Brain microvascular endothelial cell (primary cell): Measurements from ENCODE around the gene LRRC61.
A peak's percentile ranks its signal among the peaks of the same experiment; 100 is the strongest.

ENCODE experiments used
- DNase-seq: peaks from one replicate; pipeline ENCODE4 v3.0.0-alpha.2; 2020
- H3K27ac ChIP-seq: fragments of 250-450 bp; sonication (Bioruptor Pico); 2 replicates; pipeline ENCODE4 v1.5.1; 2020; ENCODE audit warnings: mild to moderate bottlenecking, moderate library complexity
- H3K27me3 ChIP-seq: fragments of 250-450 bp; sonication (Bioruptor Pico); replicated peaks from 2 replicates; pipeline ENCODE4 v1.5.1; 2020; ENCODE audit warnings: mild to moderate bottlenecking
- H3K36me3 ChIP-seq: fragments of 250-450 bp; sonication (Bioruptor Pico); replicated peaks from 2 replicates; pipeline ENCODE4 v1.5.1; 2020; ENCODE audit warnings: mild to moderate bottlenecking
- H3K4me3 ChIP-seq: 2 replicates; pipeline ENCODE4 v1.5.1; 2011; ENCODE audit warnings: low read depth, mild to moderate bottlenecking, control low read depth, low read length, moderate library complexity
- in situ Hi-C: cut with HindIII; loops from 2 replicates; pipeline ENCODE4 v1.10.0; 2017; ENCODE audit warnings: low sequenced_read_pairs, low pct_ligation_motif_present
- TF ChIP-seq, protein P1 (sequence below): IDR thresholded peaks from 2 replicates; pipeline ENCODE4 v1.5.1; 2011; ENCODE audit warnings: low read depth, mild to moderate bottlenecking, moderate library complexity, low read length, control low read depth, inconsistent platforms; ENCODE audit errors: missing control alignments

LRRC61 gene

DNA sequence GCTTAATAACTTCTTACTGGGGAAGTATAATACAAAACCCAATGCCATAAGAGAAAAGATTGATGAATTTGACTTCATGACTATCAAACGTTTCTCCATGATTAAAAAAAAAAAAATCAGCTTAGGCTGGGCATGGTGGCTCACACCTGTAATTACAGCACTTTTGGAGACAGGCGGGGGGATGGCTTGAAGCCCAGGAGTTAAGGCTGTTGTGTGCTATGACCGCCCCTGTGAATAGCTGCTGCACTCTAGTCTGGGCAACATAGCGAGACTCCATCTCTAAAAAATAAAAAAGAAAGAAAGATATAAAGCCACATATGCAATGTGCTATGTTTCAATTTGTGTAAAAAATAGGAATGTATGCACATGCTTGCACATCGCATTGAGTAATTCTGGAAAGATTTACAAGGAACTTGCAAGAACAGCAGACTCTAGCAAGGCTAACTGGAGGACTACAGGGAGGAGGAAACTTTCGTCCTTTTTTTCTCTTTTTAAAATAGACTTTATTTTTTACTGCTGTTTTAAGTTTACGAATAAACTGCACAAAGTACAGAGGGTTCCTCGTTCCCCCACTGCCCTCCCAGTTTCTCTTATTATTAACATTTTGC lies 28.5 kb downstream of the LRRC61 start:
- H3K27me3 ChIP-seq: no peaks in the 10 kb centered on the region
- no peak overlapping the region for H3K4me3 ChIP-seq
- no peaks in the 10 kb centered on the region for H3K36me3 ChIP-seq
- no peak overlapping the region for H3K27ac ChIP-seq
- in situ Hi-C loops: no loop called here
- no peak for DNase-seq
- TF ChIP-seq, protein P1, sequence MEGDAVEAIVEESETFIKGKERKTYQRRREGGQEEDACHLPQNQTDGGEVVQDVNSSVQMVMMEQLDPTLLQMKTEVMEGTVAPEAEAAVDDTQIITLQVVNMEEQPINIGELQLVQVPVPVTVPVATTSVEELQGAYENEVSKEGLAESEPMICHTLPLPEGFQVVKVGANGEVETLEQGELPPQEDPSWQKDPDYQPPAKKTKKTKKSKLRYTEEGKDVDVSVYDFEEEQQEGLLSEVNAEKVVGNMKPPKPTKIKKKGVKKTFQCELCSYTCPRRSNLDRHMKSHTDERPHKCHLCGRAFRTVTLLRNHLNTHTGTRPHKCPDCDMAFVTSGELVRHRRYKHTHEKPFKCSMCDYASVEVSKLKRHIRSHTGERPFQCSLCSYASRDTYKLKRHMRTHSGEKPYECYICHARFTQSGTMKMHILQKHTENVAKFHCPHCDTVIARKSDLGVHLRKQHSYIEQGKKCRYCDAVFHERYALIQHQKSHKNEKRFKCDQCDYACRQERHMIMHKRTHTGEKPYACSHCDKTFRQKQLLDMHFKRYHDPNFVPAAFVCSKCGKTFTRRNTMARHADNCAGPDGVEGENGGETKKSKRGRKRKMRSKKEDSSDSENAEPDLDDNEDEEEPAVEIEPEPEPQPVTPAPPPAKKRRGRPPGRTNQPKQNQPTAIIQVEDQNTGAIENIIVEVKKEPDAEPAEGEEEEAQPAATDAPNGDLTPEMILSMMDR: no peak

DNA sequence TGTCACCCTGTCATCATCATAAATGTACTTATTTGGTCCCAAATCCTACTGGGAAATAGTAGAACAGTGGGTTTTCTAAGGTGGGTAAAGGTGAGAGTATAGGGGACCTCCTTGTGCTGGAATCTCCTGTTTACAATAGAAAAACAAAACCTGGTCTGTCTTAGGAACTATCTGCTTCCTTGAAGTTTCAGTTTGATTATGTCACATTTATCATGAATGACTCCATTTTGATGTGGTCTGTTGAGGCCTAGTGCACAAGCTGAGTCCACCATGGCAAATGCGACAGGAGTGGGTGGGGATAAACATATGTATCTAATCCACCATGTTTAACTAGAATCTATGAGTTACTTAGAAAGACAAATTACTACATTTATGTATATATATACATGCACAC lies 32.5 kb downstream of the LRRC61 start:
- Histone ChIP-seq H3K4me3 (no peak overlapping the region), H3K27me3 (no peaks in the 10 kb centered on the region), H3K27ac (no peak overlapping the region), H3K36me3 (no peaks in the 10 kb centered on the region)
- in situ Hi-C loops: no loop called here
- TF ChIP-seq, protein P1: no peak
- DNase-seq: no peak

GRCh38 chr7:150356265-150356897 lies 33.2 kb downstream of the LRRC61 start:
- TF ChIP-seq, protein P1: peak; percentile 76
- in situ Hi-C loops: no loop called here
- H3K4me3 ChIP-seq: no peak overlapping the region
- no peaks in the 10 kb centered on the region for H3K27me3 ChIP-seq
- no peaks in the 10 kb centered on the region for H3K36me3 ChIP-seq
- H3K27ac ChIP-seq: no peak overlapping the region
- no peak for DNase-seq

DNA sequence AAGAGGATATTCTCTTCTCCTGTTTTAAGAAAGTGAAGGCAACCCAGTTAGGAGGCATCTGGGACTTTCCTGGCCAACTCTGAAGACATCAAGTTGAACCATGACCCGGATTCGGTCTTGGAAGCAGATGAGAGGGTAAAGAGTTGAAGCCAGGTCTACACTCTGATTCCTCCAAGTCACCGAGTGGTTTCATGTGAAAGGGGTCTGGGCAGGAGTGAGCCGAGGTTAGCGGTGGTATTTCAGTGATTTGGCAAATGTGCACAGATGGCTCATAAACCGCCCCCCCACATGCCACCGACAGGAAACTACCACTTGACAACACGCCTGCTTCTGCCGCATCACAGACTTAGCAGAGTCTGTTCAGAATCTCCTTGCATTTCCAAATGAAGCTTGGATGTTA lies 34.1 kb downstream of the LRRC61 start:
- TF ChIP-seq, protein P1: no peak
- H3K4me3 ChIP-seq: no peak overlapping the region
- no peak overlapping the region for H3K27ac ChIP-seq
- H3K27me3 ChIP-seq: no peaks in the 10 kb centered on the region
- H3K36me3 ChIP-seq: no peaks in the 10 kb centered on the region
- in situ Hi-C loops: no loop called here
- no peak for DNase-seq

- H3K27ac ChIP-seq: no peak overlapping the region
These were observed 34.7 kb downstream of the LRRC61 start for GRCh38 chr7:150357771-150358427.

More at GRCh38 chr7:150357771-150358427, 34.7 kb downstream of the LRRC61 start:
- Histone ChIP-seq H3K4me3 (no peak overlapping the region), H3K36me3 (no peaks in the 10 kb centered on the region), H3K27me3 (no peaks in the 10 kb centered on the region)
- TF ChIP-seq, protein P1: no peak
- in situ Hi-C loops: no loop called here
- no peak for DNase-seq
